ENCODE results near the gene CAMSAP1.

- TF ChIP-seq POLR2A (IDR thresholded peaks at IDR 0.05) (no peak), CTCF (IDR thresholded peaks at IDR 0.05) (no peak)
Observed at GRCh38 chr9:135898634-135899407, 8.5 kb downstream of the CAMSAP1 start.
